OCI-M1 (cell line): Measurements from ENCODE around the gene CFP.

ENCODE experiments used
- DNase-seq: peaks from one replicate; lab custom pipeline; 2025; lab: John Stamatoyannopoulos, UW

CFP gene

GRCh38 chrX:47637546-47638195 lies 7.9 kb upstream of the CFP start:
- peak; percentile 87 for DNase-seq

GRCh38 chrX:47634871-47635575 lies 5.3 kb upstream of the CFP start:
- no peak for DNase-seq

GRCh38 chrX:47633689-47634590 lies 4.2 kb upstream of the CFP start:
- DNase-seq: no peak

GRCh38 chrX:47632666-47633065 lies 2.9 kb upstream of the CFP start:
- no peak for DNase-seq

- no peak for DNase-seq
Measured at GRCh38 chrX:47631676-47632075, 1.9 kb upstream of the CFP start.

- peak; percentile 47 for DNase-seq
Measured at GRCh38 chrX:47628982-47629381, 748 bp downstream of the CFP start.

GRCh38 chrX:47625365-47625764 lies 4.4 kb downstream of the CFP start:
- no peak for DNase-seq

GRCh38 chrX:47623540-47624027 lies 6.1 kb downstream of the CFP start:
- DNase-seq: peak; percentile 56

GRCh38 chrX:47621851-47622250 lies 7.9 kb downstream of the CFP start:
- DNase-seq: no peak

- no peak for DNase-seq
Measured at GRCh38 chrX:47620303-47620685, 9.4 kb downstream of the CFP start.

GRCh38 chrX:47619486-47620302 lies 10.0 kb downstream of the CFP start, which contains the start of gene SYN1:
Gene SYN1, minus strand, starts transcription at chrX:47619857. Its CDS starts 129 bp downstream, at chrX:47619728.
- peak; percentile 89 for DNase-seq

GRCh38 chrX:47618923-47619485 lies 10.7 kb downstream of the CFP start:
- DNase-seq: no peak

- no peak for DNase-seq
Measured at GRCh38 chrX:47614618-47615017, 15.1 kb downstream of the CFP start.

GRCh38 chrX:47613082-47613481 lies 16.6 kb downstream of the CFP start:
- peak; percentile 2 for DNase-seq

GRCh38 chrX:47612418-47612817 lies 17.3 kb downstream of the CFP start:
- no peak for DNase-seq

GRCh38 chrX:47611926-47612325 lies 17.8 kb downstream of the CFP start:
- no peak for DNase-seq

GRCh38 chrX:47611489-47611888 lies 18.2 kb downstream of the CFP start:
- no peak for DNase-seq

GRCh38 chrX:47610511-47610910 lies 19.2 kb downstream of the CFP start:
- no peak for DNase-seq

GRCh38 chrX:47608130-47608810 lies 21.5 kb downstream of the CFP start:
- DNase-seq: peak; percentile 36

GRCh38 chrX:47607091-47607490 lies 22.6 kb downstream of the CFP start:
- no peak for DNase-seq

- DNase-seq: no peak
Measured at GRCh38 chrX:47605024-47605423, 24.7 kb downstream of the CFP start.
